A673 (cell line): ENCODE data around the gene CREB5.

Source experiments
- CTCF ChIP-seq: fragments of 300-800, 200-600 bp; sonication (generic); conservative IDR thresholded peaks from 2 replicates; pipeline ENCODE4 v1.5.1; 2017; ENCODE audit warnings: low read depth, mild to moderate bottlenecking, antibody characterized with exemption, low read length, moderate library complexity, mixed read lengths
- EZH2 ChIP-seq: fragments of 200-600 bp; sonication (generic); IDR thresholded peaks from 2 replicates; pipeline ENCODE4 v1.6.1; 2017; ENCODE audit warnings: borderline replicate concordance, low read depth, mild to moderate bottlenecking, mixed read lengths, antibody characterized with exemption, low read length; ENCODE audit not compliant: poor library complexity, severe bottlenecking

- TF ChIP-seq CTCF, result no peak
- no peak for TF ChIP-seq EZH2
Observed at GRCh38 chr7:28674359-28674782, 262.1 kb downstream of the CREB5 start.
